ENCODE measurements around the gene ABCE1.

The ABCE1 gene

DNA sequence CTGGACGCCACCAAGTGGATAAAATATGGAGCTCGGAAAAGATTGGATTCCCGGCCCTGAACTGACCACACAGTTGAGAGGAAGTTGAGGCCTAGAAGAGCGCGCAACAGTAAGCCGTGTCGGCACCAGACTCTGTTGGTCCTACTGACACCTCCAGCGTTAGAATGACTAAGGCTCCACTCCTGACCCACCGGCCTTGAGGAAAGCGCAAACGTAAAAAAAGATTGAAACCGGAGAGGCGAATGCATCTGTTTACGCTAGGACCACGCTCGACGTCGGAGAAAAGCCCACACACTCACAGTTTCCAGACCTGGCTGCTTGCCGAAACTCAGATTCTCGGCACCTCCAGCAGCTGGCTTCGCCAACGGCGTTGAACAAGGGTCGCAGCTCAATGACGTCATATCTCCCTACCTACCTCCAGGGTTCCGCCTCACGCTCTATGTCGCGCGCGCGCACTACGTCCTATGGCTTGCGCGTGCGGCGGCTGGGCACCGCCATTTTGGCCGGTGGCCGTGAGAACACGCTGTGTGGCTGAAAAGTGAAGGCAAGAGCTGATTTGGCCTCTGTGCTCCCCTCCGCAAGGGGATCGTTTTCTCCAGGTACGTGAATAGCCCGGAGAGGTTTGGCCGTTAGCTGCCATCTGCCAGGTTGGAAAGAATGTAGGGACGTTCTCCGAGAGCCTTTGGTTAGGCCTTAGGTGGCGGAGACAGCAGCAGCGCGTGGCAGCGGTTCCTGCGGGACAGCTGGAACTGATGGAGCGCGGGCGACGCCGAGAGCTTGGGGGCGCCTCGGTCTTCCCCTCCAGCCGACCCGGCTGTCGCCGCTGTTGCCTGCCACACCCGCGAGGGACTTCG lies at the start of gene ABCE1, which contains the start of gene ANAPC10:
Gene ABCE1, plus strand, starts transcription at position 491 of the 854 bp plus-strand sequence. CDS start 6,102 bp downstream, outside the sequence.
Gene ANAPC10, minus strand, starts transcription at position 376 of the 854 bp plus-strand sequence. CDS start 2,097 bp downstream, outside the sequence.
- in situ Hi-C loops (cut with HindIII; ENCODE audit: low sequenced_read_pairs), result no loop called here

GRCh38 chr4:145048817-145049216 lies 49.3 kb upstream of the ABCE1 start:
- in situ Hi-C loops (cut with HindIII; ENCODE audit: low sequenced_read_pairs), result no loop called here

DNA sequence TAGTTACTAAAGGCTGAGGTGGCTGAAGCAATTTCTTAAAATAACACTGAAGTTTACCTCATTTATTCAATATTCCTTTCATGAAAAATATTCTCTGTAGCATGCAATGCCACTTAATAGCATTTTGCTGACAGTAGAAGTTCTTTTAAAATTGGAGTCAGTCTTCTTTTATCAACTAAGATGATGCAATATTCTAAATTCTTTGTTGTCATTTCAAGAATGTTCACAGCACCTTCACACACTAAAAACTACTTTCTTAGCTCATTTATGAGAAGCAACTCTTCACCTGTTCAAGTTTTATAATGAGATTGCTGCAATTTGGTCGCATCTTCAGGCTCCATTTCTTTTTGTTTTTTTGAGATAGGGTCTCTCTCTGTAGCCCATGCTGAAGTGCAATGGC lies 48.9 kb upstream of the ABCE1 start:
- in situ Hi-C loops (cut with HindIII; ENCODE audit: low sequenced_read_pairs), result no loop called here

- in situ Hi-C loops (cut with HindIII; ENCODE audit: low sequenced_read_pairs), result no loop called here
These were observed 42.4 kb upstream of the ABCE1 start for GRCh38 chr4:145055533-145056257.

- in situ Hi-C loops (cut with HindIII; ENCODE audit: low sequenced_read_pairs), result no loop called here
These were observed 41.6 kb upstream of the ABCE1 start for GRCh38 chr4:145056325-145057130.

- in situ Hi-C loops (cut with HindIII; ENCODE audit: low sequenced_read_pairs), result no loop called here
These were observed 39.9 kb upstream of the ABCE1 start for GRCh38 chr4:145058256-145058655.

GRCh38 chr4:145061318-145061920 lies 36.7 kb upstream of the ABCE1 start:
- in situ Hi-C loops (cut with HindIII; ENCODE audit: low sequenced_read_pairs), result no loop called here

GRCh38 chr4:145066063-145066501 lies 32.0 kb upstream of the ABCE1 start:
- in situ Hi-C loops (cut with HindIII; ENCODE audit: low sequenced_read_pairs), result no loop called here

DNA sequence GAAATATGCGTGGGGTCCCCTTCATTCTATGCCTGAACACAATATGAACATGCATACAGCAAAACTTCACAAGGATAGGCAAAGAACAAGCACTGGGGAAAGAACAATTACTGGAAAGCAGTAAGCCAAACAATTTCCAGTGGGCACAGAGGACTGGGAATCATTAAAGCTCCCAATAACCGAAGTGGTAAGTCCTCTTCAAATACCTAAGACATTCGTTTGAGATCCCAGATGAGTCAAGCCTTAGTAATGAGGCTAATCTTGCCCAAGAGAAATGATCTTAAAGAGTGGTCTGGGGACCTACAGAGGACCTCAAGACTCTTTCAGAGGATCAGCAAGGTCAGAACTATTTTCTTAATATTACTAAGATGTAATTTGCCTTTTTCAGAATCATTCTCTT lies 28.8 kb upstream of the ABCE1 start:
- in situ Hi-C loops (cut with HindIII; ENCODE audit: low sequenced_read_pairs), result no loop called here

DNA sequence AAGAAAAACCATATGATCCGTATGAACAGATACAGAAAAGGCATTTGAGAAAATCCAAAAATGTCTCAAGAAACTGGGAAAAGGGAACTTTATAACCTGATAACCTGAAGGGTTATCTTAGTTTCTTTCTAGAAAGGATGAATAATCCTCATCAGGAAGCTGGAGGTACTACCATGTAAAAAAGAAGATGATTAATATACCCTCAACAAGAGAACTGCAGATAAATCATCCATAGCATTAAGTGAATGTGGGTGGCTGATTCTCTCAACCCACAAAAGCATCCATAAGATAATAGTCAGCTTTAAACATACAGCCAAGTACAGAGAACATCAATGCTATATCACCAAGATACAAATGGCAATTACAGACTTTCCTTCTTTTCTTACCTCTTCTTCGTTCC lies 26.6 kb upstream of the ABCE1 start:
- in situ Hi-C loops (cut with HindIII; ENCODE audit: low sequenced_read_pairs), result no loop called here

- in situ Hi-C loops (cut with HindIII; ENCODE audit: low sequenced_read_pairs), result no loop called here
These were observed 22.2 kb upstream of the ABCE1 start for GRCh38 chr4:145075742-145076468.

- in situ Hi-C loops (cut with HindIII; ENCODE audit: low sequenced_read_pairs), result no loop called here
These were observed 21.6 kb upstream of the ABCE1 start for GRCh38 chr4:145076469-145076855.

- in situ Hi-C loops (cut with HindIII; ENCODE audit: low sequenced_read_pairs), result no loop called here
These were observed 16.4 kb upstream of the ABCE1 start for GRCh38 chr4:145081756-145082155.

- in situ Hi-C loops (cut with HindIII; ENCODE audit: low sequenced_read_pairs), result no loop called here
These were observed 14.1 kb upstream of the ABCE1 start for GRCh38 chr4:145083891-145084605.

DNA sequence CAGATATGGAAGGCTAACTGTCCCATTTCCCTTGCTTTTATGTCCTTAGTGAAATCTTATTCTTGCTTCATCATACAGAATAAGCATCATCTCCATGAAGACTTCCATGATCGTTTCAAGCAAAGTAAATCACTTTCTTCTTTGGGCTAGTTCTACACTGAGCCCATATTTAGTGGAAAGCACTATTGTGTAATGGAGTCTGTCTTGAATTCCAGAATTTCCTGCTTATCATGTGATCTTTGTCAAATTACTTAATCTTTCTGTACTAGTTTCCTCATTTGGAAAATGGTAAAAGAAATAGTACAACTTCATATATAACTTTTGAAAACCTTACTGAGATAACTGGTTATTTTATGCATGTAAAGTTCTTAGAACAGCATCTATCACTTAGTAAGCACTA lies 7.7 kb upstream of the ABCE1 start:
- in situ Hi-C loops (cut with HindIII; ENCODE audit: low sequenced_read_pairs), result no loop called here

DNA sequence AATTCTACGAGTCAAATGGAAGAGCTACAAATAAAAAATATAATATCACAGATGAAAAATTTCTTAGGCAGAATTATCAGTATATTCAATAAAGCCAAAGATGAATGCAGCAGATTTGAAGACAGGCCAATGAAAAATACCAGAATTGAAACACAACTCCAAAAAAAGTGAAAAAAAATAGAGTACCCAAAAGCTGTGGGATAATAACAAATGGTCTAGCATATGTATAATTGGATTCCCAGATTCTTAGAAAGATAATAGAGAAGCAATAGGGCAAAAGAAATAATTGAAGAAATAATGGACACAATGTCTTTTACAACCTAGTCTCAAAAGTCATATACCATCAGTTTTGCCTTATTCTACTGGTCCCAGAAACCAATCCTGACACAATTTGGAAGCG lies 4.5 kb upstream of the ABCE1 start:
- in situ Hi-C loops (cut with HindIII; ENCODE audit: low sequenced_read_pairs), result no loop called here

DNA sequence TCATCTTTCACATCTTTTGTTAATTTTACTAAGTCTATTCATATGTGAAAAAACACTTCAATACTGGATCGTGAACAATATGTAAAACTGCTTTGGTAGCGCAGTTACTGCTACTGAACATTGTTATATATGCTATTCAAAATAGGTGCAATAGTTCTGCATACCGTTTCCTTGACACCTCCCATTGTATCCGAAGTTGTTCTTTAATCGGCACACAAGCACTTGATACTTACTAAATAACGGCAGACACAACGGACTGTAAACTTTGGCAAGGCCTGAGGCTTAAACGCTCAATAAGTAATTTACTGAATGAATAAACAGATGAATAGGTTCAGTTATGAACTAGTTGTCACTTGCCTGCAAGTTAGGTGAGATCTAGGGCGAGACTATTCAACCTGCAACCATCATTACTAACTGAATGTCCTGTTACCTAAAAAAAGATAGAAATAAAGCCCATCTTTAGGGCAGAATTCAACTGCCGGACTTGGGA lies 735 bp upstream of the ABCE1 start:
- in situ Hi-C loops (cut with HindIII; ENCODE audit: low sequenced_read_pairs), result no loop called here

GRCh38 chr4:145098675-145099037 lies 545 bp downstream of the ABCE1 start:
- in situ Hi-C loops (cut with HindIII; ENCODE audit: low sequenced_read_pairs), result no loop called here

DNA sequence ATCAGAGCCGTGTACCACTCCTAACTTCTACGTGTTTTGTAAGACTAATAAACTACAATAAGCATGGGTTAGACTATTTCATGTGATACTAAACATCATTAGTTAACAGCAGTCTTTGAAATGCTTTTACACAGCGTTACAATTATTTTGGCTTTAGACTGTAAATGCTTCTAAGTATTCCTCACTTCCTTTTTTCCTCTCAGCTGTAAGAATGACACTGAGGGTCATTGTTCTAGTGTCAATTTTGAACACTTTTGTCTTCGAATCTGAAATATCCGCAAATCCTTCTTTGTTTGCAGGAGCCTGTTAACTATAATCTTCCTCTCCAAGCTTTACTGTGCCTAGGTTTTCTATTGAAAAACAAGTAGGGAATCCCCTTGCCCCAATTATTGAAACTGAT lies 1.5 kb downstream of the ABCE1 start:
- in situ Hi-C loops (cut with HindIII; ENCODE audit: low sequenced_read_pairs), result no loop called here

Measured in DLD1 (cell line).